ENCODE results near the gene SPINT2.
A peak's percentile ranks its signal among the peaks of the same experiment; 100 is the strongest.
"Not testable (repeated sequence)": the region's sequence is repeated elsewhere in the genome, so short reads cannot be mapped to it uniquely, and the experiment has no call there.

Gene SPINT2

GRCh38 chr19:38228491-38229439, 35.6 kb upstream of the SPINT2 start:
- no peak overlapping the region for H3K27ac Mint-ChIP-seq
- H3K27me3 Mint-ChIP-seq = peaks cover 83% of the 10 kb centered on the region
- intact Hi-C loops (cut with micrococcal nuclease) = loop anchor here (10.0 kb wide), 1 partner anchor 324 kb away; the partner anchor contains the start of genes SIPA1L3 and WDR87

DNA sequence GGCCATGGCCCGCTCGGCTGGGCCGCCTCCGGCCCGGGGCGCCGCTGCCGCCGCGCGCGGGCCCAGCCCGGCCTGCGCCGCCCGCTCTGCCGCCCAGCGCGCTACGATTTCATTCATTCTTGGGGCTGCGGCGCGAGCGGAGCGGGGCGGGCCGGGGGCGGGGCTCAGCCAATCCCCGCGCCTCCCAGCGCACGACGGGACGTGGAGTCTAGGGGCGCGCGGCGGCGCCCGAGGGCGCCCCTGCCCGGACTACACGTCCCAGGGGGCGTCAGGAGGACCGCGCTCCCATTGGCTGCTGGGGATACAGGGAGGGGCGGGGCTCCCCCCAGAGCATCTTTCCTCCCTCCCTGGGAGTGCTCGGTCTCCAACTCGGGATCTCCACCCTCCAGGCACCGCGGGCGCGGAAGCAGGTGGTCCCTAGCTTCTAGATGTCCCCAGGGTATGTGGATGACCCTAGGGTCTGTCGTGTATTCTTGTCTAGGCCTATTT, 34.7 kb upstream of the SPINT2 start:
- no peak overlapping the region for H3K4me3 Mint-ChIP-seq
- peaks cover 75% of the 10 kb centered on the region for H3K27me3 Mint-ChIP-seq
- intact Hi-C loops (cut with micrococcal nuclease) = loop anchor here (5.0 to 10.0 kb wide), 2 partner anchors 173 to 325 kb away; partner anchors contain the start of genes FAM98C, SIPA1L3 and WDR87
- peaks cover 17% of the 10 kb centered on the region for H3K4me1 Mint-ChIP-seq (ENCODE audit: low read depth)
- H3K36me3 Mint-ChIP-seq (ENCODE audit: low read depth) = no peaks in the 10 kb centered on the region
- no peak overlapping the region for H3K27ac Mint-ChIP-seq
- no peaks in the 10 kb centered on the region for H3K9me3 Mint-ChIP-seq

More at GRCh38 chr19:38228491-38229439, 35.6 kb upstream of the SPINT2 start:
- no peaks in the 10 kb centered on the region for H3K36me3 Mint-ChIP-seq (ENCODE audit: low read depth)
- peak overlapping the region; percentile 58 for H3K4me3 Mint-ChIP-seq
- no peaks in the 10 kb centered on the region for H3K9me3 Mint-ChIP-seq
- H3K4me1 Mint-ChIP-seq (ENCODE audit: low read depth) = peaks cover 16% of the 10 kb centered on the region

DNA sequence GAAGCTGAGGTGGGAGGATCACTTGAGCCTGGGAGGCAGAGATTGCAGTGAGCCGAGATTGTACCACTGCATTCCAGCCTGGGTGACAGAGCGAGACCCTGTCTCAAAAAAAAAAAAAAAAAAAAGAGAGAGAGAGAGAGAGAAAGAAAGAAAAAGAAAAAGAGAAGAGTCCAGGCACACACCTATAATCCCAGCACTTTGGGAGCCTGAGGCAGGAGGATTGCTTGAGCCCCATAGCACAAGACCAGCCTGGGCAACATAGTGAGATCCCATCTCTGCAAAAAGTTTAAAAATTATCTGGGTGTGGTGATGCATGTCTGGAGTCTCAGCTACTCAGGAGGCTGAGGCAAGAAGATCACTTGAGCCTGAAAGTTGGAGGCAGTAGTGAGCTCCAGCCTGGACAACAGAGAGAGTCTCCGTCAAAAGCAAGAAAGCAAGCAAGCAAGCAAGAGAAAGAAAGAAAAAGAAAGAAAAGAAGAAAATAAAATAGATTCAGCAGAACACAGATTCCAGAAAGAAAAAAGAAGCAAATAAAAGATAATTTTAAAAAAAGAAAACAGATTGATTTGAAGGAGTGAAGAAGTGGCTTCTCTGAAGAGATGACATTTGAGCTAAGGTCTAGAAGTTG, 33.8 kb upstream of the SPINT2 start:
- H3K4me1 Mint-ChIP-seq (ENCODE audit: low read depth) = peaks cover 16% of the 10 kb centered on the region
- H3K27ac Mint-ChIP-seq; H3K36me3 Mint-ChIP-seq (ENCODE audit: low read depth); H3K9me3 Mint-ChIP-seq; H3K4me3 Mint-ChIP-seq: not testable (repeated sequence)
- intact Hi-C loops (cut with micrococcal nuclease) = loop anchor here (5.0 kb wide), 1 partner anchor 172 kb away; the partner anchor contains the start of gene FAM98C
- H3K27me3 Mint-ChIP-seq = peaks cover 70% of the 10 kb centered on the region

GRCh38 chr19:38231918-38232317, 32.5 kb upstream of the SPINT2 start:
- H3K36me3 Mint-ChIP-seq (ENCODE audit: low read depth) = no peaks in the 10 kb centered on the region
- intact Hi-C loops (cut with micrococcal nuclease) = loop anchor here (5.0 kb wide), 1 partner anchor 170 kb away; the partner anchor contains the start of gene FAM98C
- H3K4me3 Mint-ChIP-seq = no peak overlapping the region
- H3K4me1 Mint-ChIP-seq (ENCODE audit: low read depth) = peaks cover 13% of the 10 kb centered on the region
- no peaks in the 10 kb centered on the region for H3K9me3 Mint-ChIP-seq
- H3K27ac Mint-ChIP-seq = no peak overlapping the region
- H3K27me3 Mint-ChIP-seq = peaks cover 64% of the 10 kb centered on the region

DNA sequence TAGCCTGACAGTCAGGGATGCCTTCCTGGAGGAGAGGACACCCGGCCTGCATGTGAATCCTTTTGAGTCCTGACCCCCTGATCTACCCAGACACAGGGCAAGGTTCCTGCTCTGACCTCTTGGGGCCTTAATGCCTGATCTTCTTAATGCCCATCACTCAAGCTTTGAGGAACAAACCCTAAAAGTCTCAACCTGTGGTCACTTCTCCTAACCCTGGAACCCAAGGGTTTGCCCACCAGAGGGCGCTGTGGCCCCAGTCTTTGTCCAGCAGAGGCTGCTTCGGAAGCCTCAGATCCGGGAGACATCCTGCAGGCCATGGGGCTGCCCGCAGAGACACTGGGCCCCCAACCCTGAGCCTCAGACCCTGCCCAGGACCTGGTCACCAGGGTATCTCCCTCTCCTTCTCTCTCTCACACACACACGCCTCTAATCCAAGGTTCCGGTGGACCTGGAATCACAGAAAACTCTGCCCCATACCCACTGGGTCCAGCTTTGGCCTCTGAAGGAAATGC, 30.6 kb upstream of the SPINT2 start:
- no peaks in the 10 kb centered on the region for H3K9me3 Mint-ChIP-seq
- intact Hi-C loops (cut with micrococcal nuclease) = loop anchor here (1.0 to 5.0 kb wide), 2 partner anchors 102 to 169 kb away; partner anchors contain the start of genes CATSPERG and FAM98C
- no peak overlapping the region for H3K27ac Mint-ChIP-seq
- H3K27me3 Mint-ChIP-seq = peaks cover 59% of the 10 kb centered on the region
- peaks cover 9% of the 10 kb centered on the region for H3K4me1 Mint-ChIP-seq (ENCODE audit: low read depth)
- no peaks in the 10 kb centered on the region for H3K36me3 Mint-ChIP-seq (ENCODE audit: low read depth)
- no peak overlapping the region for H3K4me3 Mint-ChIP-seq

DNA sequence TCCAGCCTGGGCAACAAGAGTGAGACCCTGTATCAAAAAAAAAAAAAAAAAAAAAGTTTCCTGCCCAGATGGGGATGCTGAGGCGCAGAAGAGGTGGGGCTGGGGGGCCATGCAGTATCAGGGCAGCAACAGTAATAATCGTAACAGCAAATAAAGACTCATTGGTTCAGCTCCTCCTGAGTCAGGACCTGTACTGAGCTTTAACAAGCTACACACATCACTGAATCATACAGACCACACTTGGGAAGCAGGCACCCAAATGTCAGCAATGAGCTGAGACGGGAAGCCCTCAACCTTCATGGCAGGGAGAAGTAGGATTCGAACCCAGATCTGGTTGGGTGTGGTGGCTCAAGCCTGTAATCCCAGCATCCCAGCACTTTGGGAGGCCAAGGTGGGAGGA, 29.8 kb upstream of the SPINT2 start:
- Mint-ChIP-seq H3K4me1 (ENCODE audit: low read depth) (peaks cover 8% of the 10 kb centered on the region), H3K27me3 (peaks cover 55% of the 10 kb centered on the region), H3K36me3 (ENCODE audit: low read depth) (no peaks in the 10 kb centered on the region), H3K27ac (no peak overlapping the region), H3K4me3 (no peak overlapping the region), H3K9me3 (no peaks in the 10 kb centered on the region)
- intact Hi-C loops (cut with micrococcal nuclease) = loop anchor here (5.0 kb wide), 1 partner anchor 168 kb away; the partner anchor contains the start of gene FAM98C

DNA sequence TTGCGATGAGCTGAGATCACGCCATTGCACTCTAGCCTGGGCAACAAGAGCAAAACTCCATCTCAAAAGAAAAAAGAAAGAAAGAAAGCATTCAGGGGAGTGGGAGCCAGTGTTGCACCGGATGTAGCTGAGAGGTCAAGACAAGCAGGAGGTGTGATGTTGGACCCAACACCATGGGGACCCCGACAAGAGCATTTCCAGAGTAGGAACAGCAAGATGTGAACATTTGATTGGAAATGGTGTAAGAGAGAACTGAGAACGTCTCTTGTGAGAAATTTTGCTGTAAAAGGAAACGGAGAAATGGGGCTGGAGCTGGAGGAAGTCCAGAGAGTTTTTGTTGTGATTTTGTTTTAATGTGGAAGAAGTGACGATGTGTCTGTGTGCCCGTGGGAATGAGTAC, 24.6 kb upstream of the SPINT2 start:
- peaks cover 21% of the 10 kb centered on the region for H3K4me1 Mint-ChIP-seq (ENCODE audit: low read depth)
- peak overlapping the region; percentile 47 for H3K27ac Mint-ChIP-seq
- peaks cover 34% of the 10 kb centered on the region for H3K27me3 Mint-ChIP-seq

DNA sequence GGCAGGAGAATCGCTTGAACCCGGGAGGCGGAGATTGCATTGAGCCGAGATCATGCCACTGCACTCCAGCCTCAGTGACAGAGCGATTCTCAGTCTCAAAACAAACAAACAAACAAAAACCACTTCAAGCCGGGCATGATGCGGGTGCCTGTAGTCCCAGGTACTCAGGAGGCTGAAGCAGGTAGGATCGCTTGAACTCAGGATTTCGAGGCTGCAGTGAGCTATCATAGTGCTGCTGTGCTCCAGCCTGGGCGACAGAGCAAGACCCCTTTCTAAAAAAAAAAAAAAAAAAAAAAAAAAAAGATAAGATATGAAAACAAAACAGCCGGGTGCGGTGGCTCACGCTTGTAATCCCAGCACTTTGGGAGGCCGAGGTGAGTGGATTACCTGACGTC, 21.1 kb upstream of the SPINT2 start:
- H3K36me3 Mint-ChIP-seq (ENCODE audit: low read depth) = no peaks in the 10 kb centered on the region
- H3K27ac Mint-ChIP-seq = peak overlapping the region; percentile 81
- H3K4me3 Mint-ChIP-seq = peak overlapping the region; percentile 83
- peaks cover 43% of the 10 kb centered on the region for H3K4me1 Mint-ChIP-seq (ENCODE audit: low read depth)
- intact Hi-C loops (cut with micrococcal nuclease) = no loop called here
- no peaks in the 10 kb centered on the region for H3K9me3 Mint-ChIP-seq
- H3K27me3 Mint-ChIP-seq = peaks cover 16% of the 10 kb centered on the region

More for the DNA sequence above, 24.6 kb upstream of the SPINT2 start:
- Mint-ChIP-seq H3K4me3 (no peak overlapping the region), H3K9me3 (no peaks in the 10 kb centered on the region), H3K36me3 (ENCODE audit: low read depth) (no peaks in the 10 kb centered on the region)
- intact Hi-C loops (cut with micrococcal nuclease) = no loop called here

DNA sequence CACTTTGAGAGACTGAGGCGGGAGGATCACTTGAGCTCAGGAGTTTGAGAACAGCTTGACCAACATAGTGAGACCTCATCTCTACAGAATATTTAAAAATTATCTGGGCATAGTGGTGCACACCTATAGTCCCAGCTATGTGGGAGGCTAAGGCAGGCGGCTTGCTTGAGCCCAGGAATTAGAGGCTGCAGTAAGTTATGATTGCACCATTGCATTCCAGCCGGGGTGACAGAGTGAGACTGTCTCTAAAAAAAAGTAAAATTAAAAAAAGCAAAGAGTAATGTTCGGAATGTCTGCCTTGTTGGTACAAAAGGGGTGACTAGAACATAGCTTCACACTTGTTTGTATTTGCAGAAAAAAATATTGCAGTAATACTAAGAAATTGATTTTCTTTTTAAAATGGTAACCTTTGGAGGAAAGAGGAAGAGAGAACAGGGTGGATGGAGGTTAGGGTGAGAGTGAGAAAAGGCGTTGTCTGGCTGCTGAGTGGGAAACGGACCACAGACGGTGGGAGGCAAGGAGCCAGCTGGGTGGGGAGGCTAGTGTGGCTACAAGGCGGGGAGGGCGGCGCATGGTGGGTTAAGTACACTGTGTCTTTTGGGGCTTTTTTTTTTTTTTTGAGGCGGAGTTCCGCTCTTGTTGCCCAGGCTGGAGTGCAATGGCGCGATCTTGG, 18.4 kb upstream of the SPINT2 start:
- intact Hi-C loops (cut with micrococcal nuclease) = loop anchor here (5.0 kb wide), 1 partner anchor 41 kb away; no protein-coding TSS in a partner anchor
- Mint-ChIP-seq H3K27ac (peak overlapping the region; percentile 87), H3K4me3 (peak overlapping the region; percentile 30), H3K4me1 (ENCODE audit: low read depth) (peaks cover 48% of the 10 kb centered on the region), H3K36me3 (ENCODE audit: low read depth) (peaks cover 8% of the 10 kb centered on the region), H3K9me3 (no peaks in the 10 kb centered on the region), H3K27me3 (peaks cover 7% of the 10 kb centered on the region)

GRCh38 chr19:38247126-38247525, 17.2 kb upstream of the SPINT2 start:
- Mint-ChIP-seq H3K4me1 (ENCODE audit: low read depth) (peaks cover 59% of the 10 kb centered on the region), H3K9me3 (no peaks in the 10 kb centered on the region), H3K27ac (peak overlapping the region; percentile 87), H3K27me3 (peaks cover 12% of the 10 kb centered on the region), H3K4me3 (no peak overlapping the region), H3K36me3 (ENCODE audit: low read depth) (peaks cover 20% of the 10 kb centered on the region)
- intact Hi-C loops (cut with micrococcal nuclease) = loop anchor here (5.0 kb wide), 1 partner anchor 40 kb away; no protein-coding TSS in a partner anchor

GRCh38 chr19:38247734-38248268, 16.6 kb upstream of the SPINT2 start:
- H3K9me3 Mint-ChIP-seq = no peaks in the 10 kb centered on the region
- H3K4me3 Mint-ChIP-seq = no peak overlapping the region
- H3K27me3 Mint-ChIP-seq = peaks cover 18% of the 10 kb centered on the region
- H3K27ac Mint-ChIP-seq = no peak overlapping the region
- peaks cover 20% of the 10 kb centered on the region for H3K36me3 Mint-ChIP-seq (ENCODE audit: low read depth)
- H3K4me1 Mint-ChIP-seq (ENCODE audit: low read depth) = peaks cover 66% of the 10 kb centered on the region
- intact Hi-C loops (cut with micrococcal nuclease) = loop anchor here (5.0 kb wide), 1 partner anchor 40 kb away; no protein-coding TSS in a partner anchor

DNA sequence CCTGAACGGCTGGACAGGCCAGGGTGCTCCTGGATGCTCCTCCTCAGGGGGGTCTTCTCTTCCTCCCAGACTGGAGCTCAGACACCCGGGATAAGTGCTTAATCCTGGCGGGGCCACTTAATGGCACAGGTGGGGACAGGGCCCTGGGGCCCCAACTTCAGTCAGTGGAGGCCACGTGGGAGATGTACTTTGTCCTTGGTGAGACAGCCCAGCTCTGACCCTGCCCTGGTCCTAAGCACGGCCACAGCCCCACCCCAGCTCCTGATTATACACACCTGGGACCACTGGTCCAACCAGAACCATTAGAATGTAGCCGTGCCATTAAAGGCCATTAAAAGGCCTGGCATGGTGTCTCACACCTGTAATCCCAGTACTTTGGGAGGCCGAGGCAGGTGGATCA, 16.0 kb upstream of the SPINT2 start:
- peaks cover 72% of the 10 kb centered on the region for H3K4me1 Mint-ChIP-seq (ENCODE audit: low read depth)
- intact Hi-C loops (cut with micrococcal nuclease) = loop anchor here (5.0 kb wide), 1 partner anchor 39 kb away; no protein-coding TSS in a partner anchor
- no peak overlapping the region for H3K27ac Mint-ChIP-seq
- peaks cover 22% of the 10 kb centered on the region for H3K27me3 Mint-ChIP-seq
- H3K36me3 Mint-ChIP-seq (ENCODE audit: low read depth) = peaks cover 22% of the 10 kb centered on the region
- H3K4me3 Mint-ChIP-seq = no peak overlapping the region
- H3K9me3 Mint-ChIP-seq = no peaks in the 10 kb centered on the region

DNA sequence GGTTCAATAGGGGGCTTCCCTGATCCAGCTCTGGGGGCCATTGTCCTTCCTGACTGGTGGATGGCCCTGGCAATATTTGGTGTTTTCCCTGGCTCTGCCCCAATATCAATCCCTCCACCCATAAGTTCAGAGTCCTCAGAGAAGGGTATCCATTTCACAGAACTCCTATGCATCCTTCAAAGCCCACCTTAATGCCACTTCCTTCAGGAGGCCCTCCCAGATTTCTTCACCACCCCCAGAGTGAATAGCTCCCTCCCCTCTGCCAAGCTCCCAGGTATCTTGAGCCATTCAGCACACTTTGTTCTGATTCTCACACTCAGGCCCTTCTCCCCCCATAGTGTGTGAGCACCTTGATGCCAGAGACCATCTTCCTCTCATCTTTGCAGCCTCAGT, 13.9 kb upstream of the SPINT2 start:
- peaks cover 41% of the 10 kb centered on the region for H3K27me3 Mint-ChIP-seq
- H3K9me3 Mint-ChIP-seq = no peaks in the 10 kb centered on the region
- H3K27ac Mint-ChIP-seq = no peak overlapping the region
- no peak overlapping the region for H3K4me3 Mint-ChIP-seq
- intact Hi-C loops (cut with micrococcal nuclease) = no loop called here
- peaks cover 70% of the 10 kb centered on the region for H3K4me1 Mint-ChIP-seq (ENCODE audit: low read depth)
- peaks cover 34% of the 10 kb centered on the region for H3K36me3 Mint-ChIP-seq (ENCODE audit: low read depth)
